HEK293 (cell line): ENCODE measurements around the gene MPPE1.

ENCODE experiments used
- CTCF ChIA-PET: fragments of 350-600 bp; formaldehyde crosslinking; extraction: SDS; loops from one replicate; lab custom pipeline; 2021; ENCODE audit warnings: antibody characterized with exemption; lab: Yijun Ruan, JAX
- POLR2A ChIA-PET: fragments of 300-600 bp; formaldehyde crosslinking; extraction: SDS; loops from one replicate; lab custom pipeline; 2020; ENCODE audit warnings: antibody characterized with exemption, inconsistent platforms; lab: Yijun Ruan, JAX
- H3K27ac ChIP-seq: fragments of 200-500 bp; sonication (Bioruptor generic); 2 replicates; pipeline ENCODE4 v1.5.1; 2014; ENCODE audit warnings: low read depth, low read length, control low read depth, inconsistent platforms; ENCODE audit errors: extremely low read depth
- H3K36me3 ChIP-seq, 2 experiments: fragments of 200-500 bp in 1 of 2; sonication (Bioruptor generic) in 1 of 2; 1 replicate in 1 of 2; 2 replicates in 1 of 2; pipeline ENCODE4 v1.5.1; 2014 to 2017; ENCODE audit warnings: inconsistent platforms in 2 of 2, low read length in 2 of 2; ENCODE audit not compliant: control insufficient read depth in 2 of 2, insufficient read depth in 1 of 2
- H3K4me1 ChIP-seq: fragments of 200-500 bp; sonication (Bioruptor generic); 2 replicates; pipeline ENCODE4 v1.5.1; 2014; ENCODE audit warnings: mild to moderate bottlenecking, low read length, inconsistent platforms; ENCODE audit not compliant: control insufficient read depth, insufficient read depth
- H3K4me3 ChIP-seq: 2 replicates; pipeline ENCODE4 v1.5.1; 2011; ENCODE audit warnings: low read depth, mild to moderate bottlenecking, control low read depth, low read length, moderate library complexity
- H3K9me3 ChIP-seq: fragments of 200-500 bp; sonication (Bioruptor generic); 2 replicates; pipeline ENCODE4 v1.5.1; 2014; ENCODE audit warnings: low read depth, low read length, inconsistent platforms; ENCODE audit not compliant: control insufficient read depth, insufficient read depth
- HOXD13 ChIP-seq: sonication (generic); formaldehyde crosslinking; IDR thresholded peaks from 2 replicates; pipeline ENCODE4 v1.8.0; 2022; ENCODE audit warnings: missing genetic modification reagents, borderline replicate concordance
- REST ChIP-seq: fragments of 450-650 bp; formaldehyde crosslinking; IDR thresholded peaks from 2 replicates; pipeline ENCODE4 v1.5.1; 2016; ENCODE audit warnings: missing biosample characterization, missing genetic modification characterization
- SCRT2 ChIP-seq: fragments of 450-650 bp; formaldehyde crosslinking; IDR thresholded peaks from 2 replicates; pipeline ENCODE4 v1.5.1; 2016; ENCODE audit warnings: missing biosample characterization, missing genetic modification characterization
- YY2 ChIP-seq: fragments of 450-650 bp; formaldehyde crosslinking; IDR thresholded peaks from 2 replicates; pipeline ENCODE4 v1.5.1; 2016; ENCODE audit warnings: missing biosample characterization, missing genetic modification characterization
- ZNF274 ChIP-seq, 2 experiments: fragments of 200-500 bp in 1 of 2; fragments of 450-650 bp in 1 of 2; sonication (Bioruptor generic) in 1 of 2; formaldehyde crosslinking in 1 of 2; IDR thresholded peaks; 2 replicates each; pipeline versions ENCODE4 v1.5.1 to v1.6.1; 2014 to 2016; ENCODE audit warnings: borderline replicate concordance in 1 of 2, inconsistent platforms in 1 of 2, low read length in 1 of 2, missing biosample characterization in 1 of 2, missing genetic modification characterization in 1 of 2
- ZNF514 ChIP-seq: fragments of 450-650 bp; formaldehyde crosslinking; IDR thresholded peaks from 2 replicates; pipeline ENCODE4 v1.5.1; 2016; ENCODE audit warnings: missing biosample characterization, missing genetic modification characterization
- ZNF530 ChIP-seq: fragments of 450-650 bp; formaldehyde crosslinking; IDR thresholded peaks from 2 replicates; pipeline ENCODE4 v1.5.1; 2016; ENCODE audit warnings: low read depth, missing biosample characterization, missing genetic modification characterization
- ZNF585B ChIP-seq: fragments of 450-650 bp; formaldehyde crosslinking; IDR thresholded peaks from 2 replicates; pipeline ENCODE4 v1.5.1; 2016; ENCODE audit warnings: missing biosample characterization, missing genetic modification characterization
- ZNF596 ChIP-seq: fragments of 450-650 bp; IDR thresholded peaks from 2 replicates; pipeline ENCODE4 v1.5.0; 2018; ENCODE audit warnings: missing biosample characterization, mild to moderate bottlenecking, missing genetic modification characterization, moderate library complexity
- ZNF785 ChIP-seq: fragments of 450-650 bp; formaldehyde crosslinking; IDR thresholded peaks from 2 replicates; pipeline ENCODE4 v1.5.1; 2016; ENCODE audit warnings: missing biosample characterization, missing genetic modification characterization
- ZSCAN30 ChIP-seq: fragments of 450-650 bp; IDR thresholded peaks from 2 replicates; pipeline ENCODE4 v1.5.1; 2018; ENCODE audit warnings: missing biosample characterization, mild to moderate bottlenecking, missing genetic modification characterization, moderate library complexity
- TF ChIP-seq, protein P1 (sequence below): fragments of 450-650 bp; formaldehyde crosslinking; IDR thresholded peaks from 2 replicates; pipeline ENCODE4 v1.5.1; 2017; ENCODE audit warnings: missing biosample characterization, missing genetic modification characterization
- TF ChIP-seq, protein P2 (sequence below): fragments of 450-650 bp; formaldehyde crosslinking; IDR thresholded peaks from 2 replicates; pipeline ENCODE4 v1.5.1; 2016; ENCODE audit warnings: missing biosample characterization, missing genetic modification characterization
- TF ChIP-seq, protein P3 (sequence below): IDR thresholded peaks from 2 replicates; pipeline ENCODE4 v1.6.1; 2011; ENCODE audit warnings: mild to moderate bottlenecking, low read depth, low read length, borderline replicate concordance
- TF ChIP-seq, protein P4 (sequence below): fragments of 450-650 bp; formaldehyde crosslinking; IDR thresholded peaks from 2 replicates; pipeline ENCODE4 v1.5.1; 2016; ENCODE audit warnings: missing biosample characterization, missing genetic modification characterization, borderline replicate concordance

MPPE1 gene

GRCh38 chr18:11883153-11883552 is 25.0 kb downstream of the MPPE1 start (continued):
- TF ChIP-seq, protein P1, sequence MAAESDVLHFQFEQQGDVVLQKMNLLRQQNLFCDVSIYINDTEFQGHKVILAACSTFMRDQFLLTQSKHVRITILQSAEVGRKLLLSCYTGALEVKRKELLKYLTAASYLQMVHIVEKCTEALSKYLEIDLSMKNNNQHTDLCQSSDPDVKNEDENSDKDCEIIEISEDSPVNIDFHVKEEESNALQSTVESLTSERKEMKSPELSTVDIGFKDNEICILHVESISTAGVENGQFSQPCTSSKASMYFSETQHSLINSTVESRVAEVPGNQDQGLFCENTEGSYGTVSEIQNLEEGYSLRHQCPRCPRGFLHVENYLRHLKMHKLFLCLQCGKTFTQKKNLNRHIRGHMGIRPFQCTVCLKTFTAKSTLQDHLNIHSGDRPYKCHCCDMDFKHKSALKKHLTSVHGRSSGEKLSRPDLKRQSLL (tag by site-specific recombination) = no peak
- no peak for TF ChIP-seq REST (tag by site-specific recombination)
- TF ChIP-seq YY2 (tag by site-specific recombination) = no peak
- TF ChIP-seq ZNF596 (tag by site-specific recombination) = no peak
- TF ChIP-seq ZNF785 (tag by site-specific recombination) = no peak
- TF ChIP-seq ZNF585B (tag by site-specific recombination) = no peak
- TF ChIP-seq ZNF514 (tag by site-specific recombination) = no peak

DNA sequence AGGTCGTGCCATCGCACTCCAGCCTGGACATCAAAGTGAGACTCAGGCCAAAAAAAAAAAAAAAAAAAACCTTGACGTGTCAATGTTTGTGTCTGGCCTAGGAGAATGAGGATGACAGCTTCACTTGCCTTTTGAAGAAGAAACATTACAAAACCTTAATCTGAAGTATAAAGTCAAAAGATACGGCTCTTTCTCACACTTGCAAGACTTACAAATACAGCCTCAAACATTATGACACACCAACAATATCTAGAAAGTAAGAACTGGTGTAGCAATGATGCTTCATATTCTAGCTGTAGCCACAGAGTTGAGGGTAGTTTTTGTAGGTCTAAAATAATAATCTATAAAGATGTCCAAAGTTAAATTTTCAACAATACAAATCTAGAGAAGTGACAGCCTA is 25.5 kb downstream of the MPPE1 start:
- H3K36me3 ChIP-seq = peaks cover 0 to 26% of the 10 kb centered on the region in 2 experiments; a peak in 1 of 3 replicates
- CTCF ChIA-PET = interaction anchor here (0.6 to 0.7 kb wide), 2 partner anchors 161 to 205 kb away, joined by 3 read pairs; no protein-coding TSS in a partner anchor
- no peaks in the 10 kb centered on the region for H3K9me3 ChIP-seq
- POLR2A ChIA-PET = no interaction called here
- no peaks in the 10 kb centered on the region for H3K4me1 ChIP-seq
- no peak overlapping the region for H3K4me3 ChIP-seq
- H3K27ac ChIP-seq = no peak overlapping the region
- TF ChIP-seq, protein P2, sequence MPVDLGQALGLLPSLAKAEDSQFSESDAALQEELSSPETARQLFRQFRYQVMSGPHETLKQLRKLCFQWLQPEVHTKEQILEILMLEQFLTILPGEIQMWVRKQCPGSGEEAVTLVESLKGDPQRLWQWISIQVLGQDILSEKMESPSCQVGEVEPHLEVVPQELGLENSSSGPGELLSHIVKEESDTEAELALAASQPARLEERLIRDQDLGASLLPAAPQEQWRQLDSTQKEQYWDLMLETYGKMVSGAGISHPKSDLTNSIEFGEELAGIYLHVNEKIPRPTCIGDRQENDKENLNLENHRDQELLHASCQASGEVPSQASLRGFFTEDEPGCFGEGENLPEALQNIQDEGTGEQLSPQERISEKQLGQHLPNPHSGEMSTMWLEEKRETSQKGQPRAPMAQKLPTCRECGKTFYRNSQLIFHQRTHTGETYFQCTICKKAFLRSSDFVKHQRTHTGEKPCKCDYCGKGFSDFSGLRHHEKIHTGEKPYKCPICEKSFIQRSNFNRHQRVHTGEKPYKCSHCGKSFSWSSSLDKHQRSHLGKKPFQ = no peak
- TF ChIP-seq ZNF530 = no peak
- TF ChIP-seq, protein P3, sequence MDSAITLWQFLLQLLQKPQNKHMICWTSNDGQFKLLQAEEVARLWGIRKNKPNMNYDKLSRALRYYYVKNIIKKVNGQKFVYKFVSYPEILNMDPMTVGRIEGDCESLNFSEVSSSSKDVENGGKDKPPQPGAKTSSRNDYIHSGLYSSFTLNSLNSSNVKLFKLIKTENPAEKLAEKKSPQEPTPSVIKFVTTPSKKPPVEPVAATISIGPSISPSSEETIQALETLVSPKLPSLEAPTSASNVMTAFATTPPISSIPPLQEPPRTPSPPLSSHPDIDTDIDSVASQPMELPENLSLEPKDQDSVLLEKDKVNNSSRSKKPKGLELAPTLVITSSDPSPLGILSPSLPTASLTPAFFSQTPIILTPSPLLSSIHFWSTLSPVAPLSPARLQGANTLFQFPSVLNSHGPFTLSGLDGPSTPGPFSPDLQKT = no peak
- TF ChIP-seq HOXD13 (CRISPR knock-in tag) = no peak
- TF ChIP-seq, protein P4, sequence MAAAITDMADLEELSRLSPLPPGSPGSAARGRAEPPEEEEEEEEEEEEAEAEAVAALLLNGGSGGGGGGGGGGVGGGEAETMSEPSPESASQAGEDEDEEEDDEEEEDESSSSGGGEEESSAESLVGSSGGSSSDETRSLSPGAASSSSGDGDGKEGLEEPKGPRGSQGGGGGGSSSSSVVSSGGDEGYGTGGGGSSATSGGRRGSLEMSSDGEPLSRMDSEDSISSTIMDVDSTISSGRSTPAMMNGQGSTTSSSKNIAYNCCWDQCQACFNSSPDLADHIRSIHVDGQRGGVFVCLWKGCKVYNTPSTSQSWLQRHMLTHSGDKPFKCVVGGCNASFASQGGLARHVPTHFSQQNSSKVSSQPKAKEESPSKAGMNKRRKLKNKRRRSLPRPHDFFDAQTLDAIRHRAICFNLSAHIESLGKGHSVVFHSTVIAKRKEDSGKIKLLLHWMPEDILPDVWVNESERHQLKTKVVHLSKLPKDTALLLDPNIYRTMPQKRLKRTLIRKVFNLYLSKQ (tag by site-specific recombination) = no peak
- no peak for TF ChIP-seq SCRT2 (tag by site-specific recombination)
- no peak for TF ChIP-seq ZSCAN30 (tag by site-specific recombination)
- no peak for TF ChIP-seq ZNF274 (IDR thresholded peaks at IDR 0.05; ENCODE audit: low read length)
- no peak for TF ChIP-seq ZNF274 (tag by site-specific recombination; IDR thresholded peaks at IDR 0.05; ENCODE audit: borderline replicate concordance)
- TF ChIP-seq, all 188 proteins: peak for 0
